Measurements from ENCODE around the gene SUGCT.

The SUGCT gene

DNA sequence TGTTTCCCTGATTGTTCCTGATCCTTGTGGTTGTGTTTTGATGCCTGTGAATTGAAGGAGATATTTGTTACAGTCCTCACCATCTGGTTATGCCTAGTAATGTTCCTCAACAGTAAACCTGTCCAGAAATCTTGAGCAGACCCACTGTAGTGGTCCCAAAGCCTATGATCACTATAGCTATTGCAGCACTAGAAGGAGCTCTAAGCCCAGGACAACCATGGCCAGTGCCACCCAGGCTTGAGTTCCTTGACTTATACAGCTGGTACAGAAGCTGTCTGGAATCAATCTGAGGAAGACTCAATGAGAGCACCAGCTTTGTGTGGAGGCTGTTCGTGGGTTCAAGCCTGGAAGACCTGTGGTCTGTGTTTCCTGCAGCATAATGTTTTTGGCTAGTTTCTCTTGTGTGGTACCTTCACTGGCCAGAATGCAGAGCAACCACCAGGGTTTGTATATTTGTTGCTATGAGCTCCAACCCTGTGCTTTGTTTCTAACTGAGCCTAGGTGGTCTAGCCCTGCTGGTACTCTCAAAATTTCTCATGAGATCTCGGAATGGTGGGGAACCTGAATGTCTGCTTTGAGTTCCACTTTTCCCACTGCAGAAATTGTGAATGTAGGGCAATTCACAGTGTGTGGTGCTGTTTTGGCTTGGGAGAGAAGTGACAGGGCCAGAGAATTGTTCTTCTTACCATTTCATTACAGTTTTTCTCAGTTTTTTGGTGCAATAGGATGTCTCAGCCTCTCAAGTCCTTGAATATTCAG is 355.2 kb downstream of the SUGCT start:
- Mint-ChIP-seq H3K27me3 (ENCODE audit: low read depth) (no peaks in the 10 kb centered on the region), H3K9me3 (peaks cover 16% of the 10 kb centered on the region), H3K4me1 (peaks cover 14% of the 10 kb centered on the region), H3K27ac (peak overlapping the region in 1 of 3 experiments; percentile 11), H3K36me3 (ENCODE audit: low read depth) (no peaks in the 10 kb centered on the region), H3K4me3 (no peak overlapping the region)
- TF ChIP-seq, protein P1, sequence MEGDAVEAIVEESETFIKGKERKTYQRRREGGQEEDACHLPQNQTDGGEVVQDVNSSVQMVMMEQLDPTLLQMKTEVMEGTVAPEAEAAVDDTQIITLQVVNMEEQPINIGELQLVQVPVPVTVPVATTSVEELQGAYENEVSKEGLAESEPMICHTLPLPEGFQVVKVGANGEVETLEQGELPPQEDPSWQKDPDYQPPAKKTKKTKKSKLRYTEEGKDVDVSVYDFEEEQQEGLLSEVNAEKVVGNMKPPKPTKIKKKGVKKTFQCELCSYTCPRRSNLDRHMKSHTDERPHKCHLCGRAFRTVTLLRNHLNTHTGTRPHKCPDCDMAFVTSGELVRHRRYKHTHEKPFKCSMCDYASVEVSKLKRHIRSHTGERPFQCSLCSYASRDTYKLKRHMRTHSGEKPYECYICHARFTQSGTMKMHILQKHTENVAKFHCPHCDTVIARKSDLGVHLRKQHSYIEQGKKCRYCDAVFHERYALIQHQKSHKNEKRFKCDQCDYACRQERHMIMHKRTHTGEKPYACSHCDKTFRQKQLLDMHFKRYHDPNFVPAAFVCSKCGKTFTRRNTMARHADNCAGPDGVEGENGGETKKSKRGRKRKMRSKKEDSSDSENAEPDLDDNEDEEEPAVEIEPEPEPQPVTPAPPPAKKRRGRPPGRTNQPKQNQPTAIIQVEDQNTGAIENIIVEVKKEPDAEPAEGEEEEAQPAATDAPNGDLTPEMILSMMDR (IDR thresholded peaks at IDR 0.05; ENCODE audit: unreplicated experiment in 3 of 3), result no peak

DNA sequence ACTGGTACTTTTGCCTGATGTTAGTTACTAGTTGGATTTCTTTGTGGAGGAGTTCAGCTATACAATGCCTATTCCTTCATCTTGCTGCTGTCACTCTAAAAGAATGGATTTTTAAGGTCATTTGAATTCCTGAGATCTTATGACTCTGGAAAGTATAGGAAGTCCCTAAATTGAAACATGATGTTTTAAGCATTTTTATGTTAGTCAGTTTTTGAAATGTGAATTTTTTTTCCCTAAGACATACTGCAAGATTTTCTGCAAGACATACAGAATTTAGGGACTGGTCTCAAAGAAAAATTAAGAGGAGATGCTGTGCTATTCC is 355.8 kb downstream of the SUGCT start:
- no peaks in the 10 kb centered on the region for H3K27me3 Mint-ChIP-seq (ENCODE audit: low read depth)
- peaks cover 14% of the 10 kb centered on the region for H3K4me1 Mint-ChIP-seq
- no peaks in the 10 kb centered on the region for H3K36me3 Mint-ChIP-seq (ENCODE audit: low read depth)
- no peak overlapping the region for H3K4me3 Mint-ChIP-seq
- peaks cover 16% of the 10 kb centered on the region for H3K9me3 Mint-ChIP-seq
- peak overlapping the region in 1 of 3 experiments; percentile 11 for H3K27ac Mint-ChIP-seq
- TF ChIP-seq, protein P1 (IDR thresholded peaks at IDR 0.05; ENCODE audit: unreplicated experiment in 3 of 3), result no peak

DNA sequence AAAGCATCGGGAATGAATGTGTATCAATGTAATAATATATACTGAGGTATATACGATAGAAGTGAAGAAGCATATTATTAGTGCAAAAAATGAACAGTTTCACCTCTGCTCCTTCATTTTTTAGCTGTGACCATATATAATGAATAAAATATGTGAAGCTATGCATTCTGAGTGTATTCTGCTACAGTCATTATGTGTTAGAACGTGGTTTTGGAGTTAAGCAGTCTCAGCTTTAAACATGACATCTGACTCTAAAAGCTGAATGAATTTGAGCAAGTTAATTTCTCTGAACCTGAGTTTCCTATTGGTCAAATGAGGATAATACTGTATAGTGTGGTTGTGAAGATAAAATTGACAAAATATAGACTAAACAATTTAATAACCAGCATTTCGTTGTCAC is 358.1 kb downstream of the SUGCT start:
- Mint-ChIP-seq H3K36me3 (ENCODE audit: low read depth) (no peaks in the 10 kb centered on the region), H3K4me3 (no peak overlapping the region), H3K27ac (peak overlapping the region in 1 of 3 experiments; percentile 8), H3K27me3 (ENCODE audit: low read depth) (no peaks in the 10 kb centered on the region), H3K9me3 (peaks cover 12% of the 10 kb centered on the region), H3K4me1 (peaks cover 14% of the 10 kb centered on the region)
- TF ChIP-seq, protein P1 (IDR thresholded peaks at IDR 0.05; ENCODE audit: unreplicated experiment in 3 of 3), result no peak

DNA sequence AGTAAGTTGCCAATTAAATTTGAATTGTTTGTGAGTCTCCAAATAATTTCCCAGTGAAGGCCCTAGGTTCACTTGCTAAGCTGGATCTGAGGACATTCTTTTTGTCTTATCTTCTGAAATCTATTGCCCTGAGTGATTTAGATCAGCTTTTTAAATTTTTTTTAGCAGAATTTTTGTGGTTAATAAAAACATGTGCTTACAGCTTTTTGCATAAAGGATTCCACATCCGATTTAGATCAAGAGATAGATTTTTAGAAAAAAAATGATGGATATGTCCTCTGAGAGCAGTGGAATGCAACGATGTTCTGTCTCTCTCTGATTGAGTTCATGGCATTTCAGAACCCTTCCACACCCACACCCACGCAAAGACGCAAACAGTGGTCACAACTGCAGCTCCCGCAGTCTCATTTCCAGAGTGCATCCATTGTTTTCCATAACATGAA is 358.8 kb downstream of the SUGCT start:
- peaks cover 14% of the 10 kb centered on the region for H3K4me1 Mint-ChIP-seq
- H3K9me3 Mint-ChIP-seq, result peaks cover 9% of the 10 kb centered on the region
- no peaks in the 10 kb centered on the region for H3K36me3 Mint-ChIP-seq (ENCODE audit: low read depth)
- no peak overlapping the region for H3K4me3 Mint-ChIP-seq
- H3K27ac Mint-ChIP-seq, result peak overlapping the region in 1 of 3 experiments; percentile 3
- H3K27me3 Mint-ChIP-seq (ENCODE audit: low read depth), result no peaks in the 10 kb centered on the region
- TF ChIP-seq, protein P1 (IDR thresholded peaks at IDR 0.05; ENCODE audit: unreplicated experiment in 3 of 3), result no peak

DNA sequence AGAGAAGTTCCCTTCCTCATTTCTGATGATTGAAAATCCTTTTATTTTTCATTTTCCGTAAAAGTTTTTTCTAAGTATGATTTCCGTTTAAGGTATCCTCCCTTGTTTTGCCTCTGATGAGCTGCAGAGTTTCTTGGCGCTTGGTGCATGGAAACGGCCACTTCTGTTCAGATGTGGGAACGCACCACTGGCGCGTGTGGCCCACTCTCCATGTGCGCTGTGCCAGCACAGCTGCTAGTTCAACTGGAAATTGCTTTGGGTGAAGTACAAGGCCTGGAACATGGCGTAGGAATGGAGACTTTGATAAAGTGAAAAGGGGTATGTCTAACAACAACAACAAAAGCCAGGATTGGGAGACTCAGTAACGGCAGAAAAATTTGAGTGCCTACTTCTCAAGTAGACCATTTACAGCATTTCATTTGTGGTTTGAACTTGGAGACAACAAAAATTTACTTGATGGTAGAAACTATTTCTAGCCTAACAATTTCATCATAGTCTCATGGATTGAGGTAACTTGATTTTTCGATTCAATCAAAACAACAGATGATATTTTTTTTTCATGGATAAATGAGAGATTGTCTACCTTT is 364.2 kb downstream of the SUGCT start:
- peaks cover 2% of the 10 kb centered on the region for H3K4me1 Mint-ChIP-seq
- TF ChIP-seq, protein P1 (IDR thresholded peaks at IDR 0.05; ENCODE audit: unreplicated experiment in 3 of 3), result no peak
- H3K9me3 Mint-ChIP-seq, result no peaks in the 10 kb centered on the region
- H3K27ac Mint-ChIP-seq, result no peak overlapping the region
- no peak overlapping the region for H3K4me3 Mint-ChIP-seq
- no peaks in the 10 kb centered on the region for H3K27me3 Mint-ChIP-seq (ENCODE audit: low read depth)
- no peaks in the 10 kb centered on the region for H3K36me3 Mint-ChIP-seq (ENCODE audit: low read depth)

DNA sequence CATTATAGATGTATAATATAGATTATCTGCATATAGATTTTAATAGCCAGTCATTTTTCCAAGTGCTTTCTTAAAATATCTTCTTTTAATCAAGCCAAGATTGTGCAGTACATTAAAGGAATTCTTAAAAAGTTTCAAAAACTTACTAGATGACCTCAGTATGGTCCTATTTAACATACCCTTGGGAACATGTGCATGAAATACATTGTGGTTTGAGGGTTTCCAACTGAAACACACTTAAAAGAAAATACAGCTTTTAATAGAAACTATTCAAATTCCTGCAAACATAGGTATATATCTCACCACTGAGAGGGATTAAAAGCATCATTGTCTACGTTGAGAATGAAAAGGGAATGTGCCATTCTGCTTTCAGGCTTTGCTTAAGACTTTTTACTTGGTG is 364.9 kb downstream of the SUGCT start:
- TF ChIP-seq, protein P1 (IDR thresholded peaks at IDR 0.05; ENCODE audit: unreplicated experiment in 3 of 3), result no peak
- Mint-ChIP-seq H3K4me3 (no peak overlapping the region), H3K36me3 (ENCODE audit: low read depth) (no peaks in the 10 kb centered on the region), H3K4me1 (no peaks in the 10 kb centered on the region), H3K27ac (peak overlapping the region in 1 of 3 experiments; percentile 52), H3K9me3 (no peaks in the 10 kb centered on the region), H3K27me3 (ENCODE audit: low read depth) (no peaks in the 10 kb centered on the region)
